Endothelial cell of umbilical vein (primary cell): ENCODE measurements around the gene AKT2. TPM values are rescaled to one million over a fixed set of nuclear protein-coding genes. Genes with fewer than 3 reads are reported as not detected.

Experiments
- BruUV-seq: library from RNA; stranded (reverse); fragments of 400-500 nt; replicated peaks from 2 replicates; lab custom pipeline; 2021; lab: Mats Ljungman, UMichigan
- CTCF ChIA-PET: fragments of 300-600, 350-600 bp; sonication (Branson Sonifier 250); formaldehyde crosslinking; loops from one replicate; lab custom pipeline; 2021; ENCODE audit warnings: antibody characterized with exemption, inconsistent platforms; lab: Charles Lee
- POLR2A ChIA-PET: fragments of 300-600, 350-600 bp; sonication (Branson Sonifier 250); formaldehyde crosslinking; loops from one replicate; lab custom pipeline; 2021; ENCODE audit warnings: antibody characterized with exemption, inconsistent platforms; lab: Charles Lee
- DNase-seq: peaks from one replicate; pipeline ENCODE4 v3.0.0-alpha.2; 2011; ENCODE audit warnings: low read depth, low spot score
- FAIRE-seq: peaks from 2 replicates; lab custom pipeline; 2011; peaks lifted over from hg19 to GRCh38; lab: Jason Lieb, UNC
- H2AFZ ChIP-seq: 2 replicates; pipeline ENCODE4 v1.6.0; 2012; ENCODE audit warnings: low read depth, low read length, control low read depth, inconsistent platforms
- H3K27ac ChIP-seq: 2 replicates; pipeline ENCODE4 v1.5.1; 2011; ENCODE audit warnings: low read depth, mild to moderate bottlenecking, control low read depth, low read length, moderate library complexity; ENCODE audit not compliant: insufficient read depth
- H3K27me3 ChIP-seq, 2 experiments: 2 replicates each; pipeline versions ENCODE4 v1.6.0 to v1.6.1; 2011; ENCODE audit warnings: low read length in 2 of 2, mixed read lengths in 1 of 2; ENCODE audit not compliant: control insufficient read depth in 2 of 2, insufficient read depth in 2 of 2
- H3K36me3 ChIP-seq, 2 experiments: 2 replicates in 1 of 2; 3 replicates in 1 of 2; pipeline ENCODE4 v1.5.1; 2011; ENCODE audit warnings: low read length in 2 of 2, mild to moderate bottlenecking in 1 of 2, moderate library complexity in 1 of 2; ENCODE audit not compliant: control insufficient read depth in 2 of 2, insufficient read depth in 2 of 2; ENCODE audit errors: extremely low read depth in 1 of 2
- H3K4me1 ChIP-seq: 3 replicates; pipeline ENCODE4 v1.5.1; 2011; ENCODE audit warnings: mild to moderate bottlenecking, low read length; ENCODE audit not compliant: control insufficient read depth, insufficient read depth; ENCODE audit errors: extremely low read depth
- H3K4me2 ChIP-seq: 2 replicates; pipeline ENCODE4 v1.6.1; 2011; ENCODE audit warnings: low read length, control low read depth, mixed read lengths; ENCODE audit not compliant: insufficient read depth
- H3K4me3 ChIP-seq, 3 experiments: fragments of 200-600 bp in 1 of 3; sonication (generic), shearing (Covaris generic) in 1 of 3; replicated peaks in 1 of 3; 2 replicates each; pipeline ENCODE4 v1.5.1; 2011 to 2016; ENCODE audit warnings: control low read depth in 3 of 3, low read length in 3 of 3, mild to moderate bottlenecking in 2 of 3, inconsistent platforms in 1 of 3, low read depth in 1 of 3, moderate library complexity in 1 of 3; ENCODE audit not compliant: insufficient read depth in 1 of 3
- H3K79me2 ChIP-seq: 2 replicates; pipeline ENCODE4 v1.6.0; 2012; ENCODE audit warnings: low read length, inconsistent platforms; ENCODE audit not compliant: control insufficient read depth, insufficient read depth
- H3K9ac ChIP-seq: replicated peaks from 2 replicates; pipeline ENCODE3; 2011; ENCODE audit warnings: low read length, control low read depth; ENCODE audit not compliant: insufficient read depth; ENCODE audit errors: extremely low read depth
- H3K9me1 ChIP-seq: replicated peaks from 3 replicates; pipeline ENCODE4 v1.6.0; 2011; ENCODE audit warnings: mild to moderate bottlenecking, low read length; ENCODE audit not compliant: control insufficient read depth, insufficient read depth; ENCODE audit errors: extremely low read depth
- H3K9me3 ChIP-seq: replicated peaks from 2 replicates; pipeline ENCODE4 v1.5.1; 2012; ENCODE audit warnings: low read length, inconsistent platforms; ENCODE audit not compliant: control insufficient read depth, insufficient read depth
- H4K20me1 ChIP-seq: replicated peaks from 2 replicates; pipeline ENCODE3; 2011; ENCODE audit warnings: mild to moderate bottlenecking, low read length; ENCODE audit not compliant: control insufficient read depth, insufficient read depth; ENCODE audit errors: extremely low read depth
- EZH2 ChIP-seq: IDR thresholded peaks from 2 replicates; pipeline ENCODE4 v1.6.1; 2012; ENCODE audit warnings: borderline replicate concordance, low read depth, mild to moderate bottlenecking, moderate library complexity, low read length, inconsistent platforms; ENCODE audit not compliant: severe bottlenecking
- FOS ChIP-seq: IDR thresholded peaks from 2 replicates; pipeline ENCODE4 v1.6.1; 2011; ENCODE audit warnings: mild to moderate bottlenecking, low read length, moderate library complexity, borderline replicate concordance; ENCODE audit not compliant: insufficient read depth
- GATA2 ChIP-seq: IDR thresholded peaks from 2 replicates; pipeline ENCODE4 v1.7.0; 2011; ENCODE audit warnings: low read depth, mild to moderate bottlenecking, moderate library complexity, mixed read lengths, low read length; ENCODE audit not compliant: insufficient read length, insufficient read depth
- JUN ChIP-seq: IDR thresholded peaks from 2 replicates; pipeline ENCODE4 v1.6.1; 2011; ENCODE audit warnings: borderline replicate concordance, low read depth; ENCODE audit not compliant: insufficient read length, insufficient read depth
- MYC ChIP-seq: IDR thresholded peaks from one replicate; pipeline ENCODE4 v1.6.1; 2011; ENCODE audit warnings: mild to moderate bottlenecking, low read depth, low read length
- POLR2A ChIP-seq: IDR thresholded peaks from 2 replicates; pipeline ENCODE4 v1.6.1; 2012; ENCODE audit warnings: low read depth, mild to moderate bottlenecking, control low read depth, low read length
- POLR2AphosphoS5 ChIP-seq: IDR thresholded peaks from 2 replicates; pipeline ENCODE4 v1.6.1; 2012; ENCODE audit warnings: low read depth, mild to moderate bottlenecking, control low read depth, low read length, moderate library complexity; ENCODE audit not compliant: insufficient read depth
- dilution Hi-C: fragments of 300-500 bp; cut with MboI; formaldehyde crosslinking; loops from one replicate; pipeline ENCODE4 v1.15.0; 2019; ENCODE audit warnings: low sequenced_read_pairs; ENCODE audit not compliant: extremely low pct_ligation_motif_present
- intact Hi-C: fragments of 100-400 bp; cut with micrococcal nuclease; formaldehyde crosslinking; loops from one replicate; pipeline ENCODE4 v1.10.0; 2022
- polyA plus RNA-seq, 4 experiments: library from polyadenylated mRNA; depleted of rRNA in 3 of 4; stranded (reverse) in 3 of 4; unstranded in 1 of 4; fragments of >200 nt; gene quantifications; 2 replicates each; pipeline versions ENCODE4 v1.2.1 to v1.2.3, GENCODE V29; 2011 to 2012; ENCODE audit warnings: missing spikeins in 1 of 4
- total RNA-seq: library from RNA; stranded (reverse); gene quantifications from 2 replicates; pipeline ENCODE4 v1.2.3, GENCODE V29; 2021
- TF ChIP-seq, protein P1 (sequence below), 2 donors: IDR thresholded peaks; 1 replicate in 1 of 2; 2 replicates in 1 of 2; pipeline ENCODE4 v1.5.1; 2011; ENCODE audit warnings: low read length in 2 of 2, mild to moderate bottlenecking in 2 of 2, moderate library complexity in 2 of 2, control low read depth in 1 of 2, inconsistent platforms in 1 of 2, low read depth in 1 of 2; ENCODE audit not compliant: insufficient read depth in 1 of 2; ENCODE audit errors: extremely low read depth in 1 of 2
- TF ChIP-seq, protein P2 (sequence below): IDR thresholded peaks from 2 replicates; pipeline ENCODE4 v1.6.1; 2011; ENCODE audit not compliant: insufficient read depth, insufficient read length

The AKT2 gene
- total and polyA plus RNA-seq, 2 donors (not counting 3 experiments of a cell fraction or from before 2014, with no cell fraction given), result 65.2 to 69.8 TPM

DNA sequence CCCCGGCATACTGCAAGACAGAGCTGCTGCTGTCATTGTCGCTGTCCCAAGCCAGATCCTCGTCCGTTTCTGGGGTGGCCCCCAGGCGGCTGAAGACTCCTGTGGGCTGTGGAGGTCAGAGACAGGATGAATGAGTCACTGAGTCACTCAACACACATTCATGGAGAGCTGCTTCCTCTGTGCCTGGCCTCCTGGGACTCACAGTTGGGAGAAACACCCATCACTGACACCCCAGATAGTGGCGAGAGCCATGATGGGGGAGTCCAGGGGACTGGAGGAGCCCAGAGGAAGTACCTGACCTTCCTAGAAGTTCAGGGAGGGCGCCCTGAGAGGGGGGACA, 37.1 kb upstream of the AKT2 start:
- H4K20me1 ChIP-seq, result no peaks in the 10 kb centered on the region
- peaks cover 9 to 41% of the 10 kb centered on the region in 2 experiments for H3K36me3 ChIP-seq
- peaks cover 4% of the 10 kb centered on the region for H3K4me1 ChIP-seq
- no peak overlapping the region for H3K4me2 ChIP-seq
- no peak overlapping the region for H3K27ac ChIP-seq
- FAIRE-seq, result no peak
- no TSS peak for BruUV-seq
- H3K9me1 ChIP-seq, result no peaks in the 10 kb centered on the region
- CTCF ChIA-PET, result interaction anchor here (1.0 to 1.4 kb wide), 3 partner anchors 15 to 26 kb away, joined by 3 to 7 read pairs (median 3); partner anchors contain the start of genes C19orf47 and PLD3
- TF ChIP-seq GATA2, result no peak
- TF ChIP-seq POLR2AphosphoS5, result no peak
- TF ChIP-seq, protein P1, sequence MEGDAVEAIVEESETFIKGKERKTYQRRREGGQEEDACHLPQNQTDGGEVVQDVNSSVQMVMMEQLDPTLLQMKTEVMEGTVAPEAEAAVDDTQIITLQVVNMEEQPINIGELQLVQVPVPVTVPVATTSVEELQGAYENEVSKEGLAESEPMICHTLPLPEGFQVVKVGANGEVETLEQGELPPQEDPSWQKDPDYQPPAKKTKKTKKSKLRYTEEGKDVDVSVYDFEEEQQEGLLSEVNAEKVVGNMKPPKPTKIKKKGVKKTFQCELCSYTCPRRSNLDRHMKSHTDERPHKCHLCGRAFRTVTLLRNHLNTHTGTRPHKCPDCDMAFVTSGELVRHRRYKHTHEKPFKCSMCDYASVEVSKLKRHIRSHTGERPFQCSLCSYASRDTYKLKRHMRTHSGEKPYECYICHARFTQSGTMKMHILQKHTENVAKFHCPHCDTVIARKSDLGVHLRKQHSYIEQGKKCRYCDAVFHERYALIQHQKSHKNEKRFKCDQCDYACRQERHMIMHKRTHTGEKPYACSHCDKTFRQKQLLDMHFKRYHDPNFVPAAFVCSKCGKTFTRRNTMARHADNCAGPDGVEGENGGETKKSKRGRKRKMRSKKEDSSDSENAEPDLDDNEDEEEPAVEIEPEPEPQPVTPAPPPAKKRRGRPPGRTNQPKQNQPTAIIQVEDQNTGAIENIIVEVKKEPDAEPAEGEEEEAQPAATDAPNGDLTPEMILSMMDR (IDR thresholded peaks at IDR 0.05; ENCODE audit: extremely low read depth in 1 of 2, insufficient read depth in 1 of 2, low read depth in 1 of 2, low read length in 2 of 2), result no peak
- no peak for TF ChIP-seq FOS
- TF ChIP-seq MYC, result no peak
- no peak for TF ChIP-seq POLR2A
- no peak for TF ChIP-seq JUN
- TF ChIP-seq, protein P2, sequence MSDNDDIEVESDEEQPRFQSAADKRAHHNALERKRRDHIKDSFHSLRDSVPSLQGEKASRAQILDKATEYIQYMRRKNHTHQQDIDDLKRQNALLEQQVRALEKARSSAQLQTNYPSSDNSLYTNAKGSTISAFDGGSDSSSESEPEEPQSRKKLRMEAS, result no peak
- no peak for TF ChIP-seq EZH2
- H3K9ac ChIP-seq, result no peak overlapping the region
- no peaks in the 10 kb centered on the region for H3K9me3 ChIP-seq
- no peaks in the 10 kb centered on the region for H3K79me2 ChIP-seq
- H3K4me3 ChIP-seq, result no peak overlapping the region
- no peak overlapping the region for H2AFZ ChIP-seq
- no peaks in the 10 kb centered on the region for H3K27me3 ChIP-seq
- POLR2A ChIA-PET, result no interaction called here
- intact Hi-C loops, result no loop called here
- DNase-seq, result no peak
- dilution Hi-C loops, result no loop called here
